GM18907 (cell line): ENCODE data around the gene SMARCAL1.
A peak's percentile ranks its signal among the peaks of the same experiment; 100 is the strongest.

Experiments
- ATAC-seq: cut with Tn5 transposase; IDR thresholded peaks from one replicate; pipeline ENCODE4 v1.9.1; 2021; ENCODE audit warnings: mild to moderate bottlenecking, moderate library complexity; ENCODE audit not compliant: unreplicated experiment

SMARCAL1 gene

GRCh38 chr2:216392018-216392562 is 20.2 kb upstream of the SMARCAL1 start:
- no peak for ATAC-seq

DNA sequence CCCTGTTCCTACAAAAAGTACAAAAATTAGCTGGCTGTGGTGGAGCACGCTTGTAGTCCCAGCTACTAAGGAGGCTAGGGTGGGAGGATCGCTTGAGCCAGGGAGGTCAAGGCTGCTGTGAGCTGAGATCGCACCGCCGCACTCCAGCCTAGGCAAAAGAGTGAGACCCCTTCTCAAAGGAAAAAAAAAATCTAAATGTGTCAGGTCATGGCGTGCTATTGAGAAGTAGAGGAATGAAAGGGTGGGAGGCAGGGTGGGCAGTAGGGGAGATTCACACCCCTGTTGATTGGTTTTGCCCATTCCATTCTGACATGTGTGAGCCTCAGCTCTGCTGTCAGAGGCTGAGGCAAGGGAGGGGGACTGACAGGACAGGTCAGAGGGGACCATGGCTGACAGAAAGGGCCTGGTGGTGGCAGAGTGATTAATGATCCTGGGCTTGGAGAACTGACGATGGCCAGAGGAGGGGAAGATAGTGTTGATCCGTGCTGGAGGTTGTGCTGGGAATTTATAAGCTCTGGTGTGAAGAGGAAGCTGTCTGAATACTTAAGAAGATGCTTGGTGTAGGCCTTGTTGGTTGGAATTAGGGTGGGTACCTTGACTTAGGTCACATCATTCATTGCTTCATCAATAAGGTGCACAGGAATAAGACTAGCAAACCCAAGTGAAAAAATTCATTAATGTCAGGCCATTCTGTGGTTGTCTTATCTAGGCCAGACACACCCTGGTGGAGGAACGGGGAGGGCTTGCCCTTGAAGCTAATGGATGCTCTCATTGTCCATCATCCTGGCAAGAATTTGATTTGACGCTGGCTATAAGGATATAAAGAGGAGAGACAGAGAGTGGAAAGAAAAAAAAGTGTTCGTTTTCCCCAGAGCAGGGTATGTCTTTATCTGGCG is 19.1 kb upstream of the SMARCAL1 start:
- no peak for ATAC-seq

- no peak for ATAC-seq
Observed at GRCh38 chr2:216394881-216395280, 17.4 kb upstream of the SMARCAL1 start.

DNA sequence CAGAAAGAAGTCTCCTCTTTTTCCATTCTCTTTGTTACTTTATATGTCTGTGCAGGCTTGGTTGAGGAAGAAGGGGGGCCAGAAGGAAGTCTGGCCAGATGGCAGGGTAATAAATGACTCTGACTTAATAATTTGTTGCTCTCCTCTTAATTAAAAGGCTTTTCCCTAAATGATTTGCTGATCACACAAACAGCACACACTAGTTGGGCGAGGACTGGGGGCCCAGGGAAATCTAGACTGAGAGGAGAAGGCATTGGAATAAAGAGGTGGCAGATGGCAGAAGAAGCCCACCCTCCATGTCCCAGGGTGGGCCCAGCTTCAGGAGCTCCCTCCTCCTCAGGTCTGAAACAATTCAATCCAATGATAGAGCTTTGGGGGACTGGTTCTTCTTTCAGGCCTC is 12.7 kb upstream of the SMARCAL1 start:
- ATAC-seq: no peak

GRCh38 chr2:216402751-216403150 is 9.5 kb upstream of the SMARCAL1 start:
- no peak for ATAC-seq

DNA sequence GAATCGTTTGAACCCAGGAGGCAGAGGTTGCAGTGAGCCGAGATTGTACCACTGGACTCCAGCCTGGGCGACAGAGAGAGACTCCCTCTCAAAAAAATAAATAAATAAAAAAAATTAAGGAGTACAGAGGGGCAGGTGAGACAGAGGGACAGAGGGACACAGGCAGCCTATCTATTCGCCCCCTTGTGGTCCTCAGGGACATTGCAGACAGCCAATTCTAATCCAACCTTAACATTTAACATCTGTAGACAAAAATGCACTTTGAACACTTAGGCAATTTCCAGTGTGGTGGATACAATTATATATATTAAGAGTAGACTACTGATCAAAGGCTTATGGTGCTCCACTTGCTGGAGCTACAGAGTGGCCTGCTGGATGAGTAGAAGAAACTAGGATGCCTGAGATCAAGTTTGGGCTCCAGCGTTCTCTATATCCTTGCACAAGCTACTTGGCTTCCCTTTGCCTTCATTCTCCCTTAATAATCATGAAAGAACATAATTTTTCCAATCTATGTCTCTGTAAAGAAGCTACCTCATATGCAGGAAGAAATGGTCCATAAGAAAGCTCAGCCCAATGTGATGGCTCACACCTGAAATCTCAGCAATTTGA is 8.2 kb upstream of the SMARCAL1 start:
- no peak for ATAC-seq

- ATAC-seq: no peak
Observed at GRCh38 chr2:216405588-216405987, 6.7 kb upstream of the SMARCAL1 start.

DNA sequence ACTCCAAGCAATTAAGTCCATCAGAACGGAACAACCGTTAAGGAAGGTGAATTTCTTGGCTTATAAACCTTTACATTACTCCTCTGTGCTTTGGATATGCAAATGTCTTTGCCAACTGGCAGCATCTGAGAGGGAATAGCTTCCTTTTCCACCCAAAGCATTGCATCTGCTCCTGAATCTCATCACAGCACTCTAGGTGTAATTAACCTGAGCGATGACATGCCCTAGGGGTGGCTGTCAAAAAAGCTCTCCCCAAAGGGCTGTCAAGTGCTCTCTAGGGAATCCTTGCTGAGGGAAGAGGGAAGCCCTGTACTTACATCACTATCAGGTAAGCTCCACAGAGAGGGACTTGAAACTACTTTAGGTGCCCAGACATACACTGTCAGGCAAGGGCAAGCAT is 5.5 kb upstream of the SMARCAL1 start:
- ATAC-seq: no peak

GRCh38 chr2:216408426-216409290 is 3.6 kb upstream of the SMARCAL1 start:
- ATAC-seq: no peak

GRCh38 chr2:216410550-216410949 is 1.7 kb upstream of the SMARCAL1 start:
- peak; percentile 32 for ATAC-seq

GRCh38 chr2:216413882-216414281 is 1.6 kb downstream of the SMARCAL1 start:
- ATAC-seq: no peak

DNA sequence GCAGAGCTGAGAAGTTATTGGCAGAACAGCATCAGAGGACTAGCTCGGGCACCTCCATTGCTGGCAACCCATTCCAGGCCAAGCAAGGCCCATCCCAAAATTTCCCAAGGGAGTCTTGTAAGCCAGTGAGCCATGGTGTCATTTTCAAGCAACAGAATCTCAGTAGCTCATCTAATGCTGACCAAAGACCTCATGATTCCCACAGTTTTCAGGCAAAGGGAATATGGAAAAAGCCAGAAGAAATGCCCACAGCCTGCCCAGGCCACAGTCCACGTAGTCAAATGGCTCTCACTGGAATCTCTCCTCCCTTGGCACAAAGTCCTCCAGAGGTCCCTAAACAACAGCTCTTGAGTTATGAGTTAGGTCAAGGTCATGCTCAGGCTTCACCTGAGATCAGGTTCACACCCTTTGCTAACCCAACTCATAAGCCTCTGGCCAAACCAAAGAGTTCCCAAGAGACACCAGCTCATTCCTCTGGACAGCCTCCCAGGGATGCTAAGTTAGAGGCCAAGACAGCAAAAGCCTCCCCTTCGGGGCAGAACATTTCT is 2.6 kb downstream of the SMARCAL1 start:
- ATAC-seq: no peak

- no peak for ATAC-seq
Observed at GRCh38 chr2:216415541-216415940, 3.3 kb downstream of the SMARCAL1 start.

GRCh38 chr2:216416571-216417307 is 4.5 kb downstream of the SMARCAL1 start:
- no peak for ATAC-seq

- no peak for ATAC-seq
Observed at GRCh38 chr2:216418981-216419380, 6.7 kb downstream of the SMARCAL1 start.

DNA sequence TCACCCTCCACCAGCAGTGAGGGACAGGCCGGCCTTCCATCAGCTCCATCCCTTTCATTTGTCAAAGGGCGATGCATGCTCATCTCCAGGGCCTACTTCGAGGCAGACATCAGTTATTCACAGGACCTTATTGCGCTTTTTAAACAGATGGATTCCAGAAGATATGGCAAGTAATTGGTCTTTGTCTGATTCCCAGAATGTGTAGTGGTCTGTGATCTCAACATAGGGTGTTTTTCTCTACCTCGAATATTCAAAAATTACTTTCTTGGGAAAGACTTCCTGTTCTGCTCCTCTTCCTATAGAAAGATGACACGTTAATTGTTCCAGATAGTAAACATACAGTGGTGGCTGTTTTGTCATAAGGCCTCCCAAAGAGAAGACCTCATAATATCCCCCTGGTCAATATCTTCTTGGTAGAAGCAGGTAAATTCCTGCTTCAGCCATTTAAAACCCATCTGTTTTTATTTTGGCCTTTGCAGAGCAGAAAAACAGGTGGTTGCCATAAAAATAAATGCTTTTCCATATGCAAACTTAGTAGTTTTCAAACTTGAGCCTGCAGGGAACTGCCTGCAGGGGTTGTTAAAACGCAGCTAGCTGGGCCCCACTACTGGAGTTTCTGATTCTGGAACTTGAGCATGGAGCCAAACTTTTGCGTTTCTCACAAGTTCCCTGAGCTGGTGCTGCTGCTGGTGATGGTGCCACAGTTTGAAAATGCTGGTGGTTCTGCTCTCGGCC is 8.2 kb downstream of the SMARCAL1 start:
- no peak for ATAC-seq

GRCh38 chr2:216423071-216423470 is 10.8 kb downstream of the SMARCAL1 start:
- ATAC-seq: no peak

GRCh38 chr2:216424274-216424673 is 12.0 kb downstream of the SMARCAL1 start:
- no peak for ATAC-seq

DNA sequence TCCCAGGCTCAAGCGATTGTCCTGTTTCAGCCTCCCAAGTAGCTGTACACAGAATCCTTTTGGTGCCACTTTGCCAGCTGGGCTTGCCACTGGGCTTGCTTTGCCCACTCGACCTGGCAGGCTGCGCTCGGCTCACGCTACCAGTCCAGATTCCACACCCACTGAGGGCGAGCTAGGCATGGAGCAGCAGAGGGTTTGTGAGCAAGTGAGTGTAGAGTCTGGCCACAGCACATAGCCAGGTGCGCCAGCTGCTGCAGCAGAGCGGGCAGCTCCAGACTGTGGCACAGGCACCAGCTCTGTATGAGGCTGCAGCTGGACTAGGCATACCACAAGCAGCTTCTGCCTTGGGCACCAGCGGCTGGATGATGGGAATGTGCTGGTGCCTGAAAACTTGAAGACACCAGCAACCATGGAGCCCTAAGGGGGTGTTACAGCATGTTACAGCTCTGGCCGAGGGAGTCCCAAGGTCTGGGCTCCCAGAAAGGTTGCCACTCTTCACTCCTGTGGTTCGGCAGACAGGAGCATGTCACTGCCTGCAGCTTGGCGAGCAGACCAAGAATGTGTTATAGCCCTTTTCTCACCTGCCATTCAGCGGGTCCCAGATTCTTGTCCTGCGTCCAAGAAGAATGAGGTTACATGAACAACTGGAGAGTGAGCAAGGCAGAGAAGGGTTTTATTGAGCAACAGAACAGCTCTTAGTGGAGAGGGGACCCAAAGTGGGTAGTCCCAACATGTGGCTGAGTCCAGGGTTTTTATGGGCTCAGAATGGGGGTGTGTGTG is 12.9 kb downstream of the SMARCAL1 start:
- no peak for ATAC-seq
